Nucleus accumbens (tissue), 56 donors: Measurements from ENCODE around the gene UFSP1.
"Not testable (repeated sequence)": the region's sequence is repeated elsewhere in the genome, so short reads cannot be mapped to it uniquely, and the experiment has no call there.

Source experiments
- DNase-seq, 56 donors: peaks; one replicate each; lab custom pipeline; 2025; lab: John Stamatoyannopoulos, UW

The UFSP1 gene

GRCh38 chr7:100865372-100865911 is 24.1 kb downstream of the UFSP1 start:
- DNase-seq = peak in 18 of 56 donors; percentile 12 to 53 (median 34)

DNA sequence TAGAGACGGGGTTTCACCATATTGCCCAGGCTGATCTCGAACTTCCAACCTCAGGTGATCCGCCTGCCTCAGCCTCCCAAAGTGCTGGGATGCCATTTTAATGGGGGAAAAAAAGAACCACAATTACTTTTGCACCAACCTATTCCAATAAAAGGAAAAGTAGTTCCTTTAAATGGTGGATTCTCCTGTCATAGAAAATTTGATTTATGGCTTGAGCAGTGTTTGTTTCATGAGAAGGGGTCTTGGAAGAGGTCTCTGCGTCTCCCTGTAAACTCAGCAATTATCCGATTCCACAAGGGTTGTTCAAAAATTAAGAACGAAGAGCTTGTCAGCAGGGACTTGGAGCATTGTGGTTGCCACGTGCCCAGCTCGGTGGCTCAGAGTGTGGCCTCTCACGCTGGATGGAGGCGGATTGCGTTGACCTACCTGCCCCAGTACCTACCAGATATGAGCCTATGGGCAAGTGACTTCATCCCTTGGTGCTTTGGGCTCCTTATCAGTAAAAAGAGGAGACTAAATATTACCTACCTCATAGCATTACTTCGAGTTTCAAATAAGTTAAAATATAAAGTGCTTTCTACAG is 25.2 kb downstream of the UFSP1 start:
- no peak for DNase-seq

GRCh38 chr7:100863406-100863950 is 26.0 kb downstream of the UFSP1 start:
- peak in 5 of 56 donors; percentile 8 to 51 (median 34) for DNase-seq

DNA sequence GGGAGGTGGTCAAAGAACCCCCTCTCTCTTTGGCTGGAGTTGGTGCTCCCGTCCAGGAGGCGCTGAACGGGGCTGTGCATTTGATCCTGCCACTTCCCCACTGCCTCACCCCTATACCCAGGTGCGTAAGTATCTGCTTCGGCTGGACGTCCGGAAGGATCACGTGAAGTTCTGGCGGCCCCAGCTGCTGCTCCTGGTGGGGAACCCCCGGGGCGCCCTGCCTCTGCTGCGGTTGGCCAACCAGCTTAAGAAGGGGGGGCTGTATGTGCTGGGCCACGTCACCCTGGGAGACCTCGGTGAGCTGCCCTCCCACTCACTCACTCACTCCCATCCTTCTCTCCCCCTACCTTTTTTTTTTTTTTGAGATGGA is 27.9 kb downstream of the UFSP1 start:
- no peak for DNase-seq

DNA sequence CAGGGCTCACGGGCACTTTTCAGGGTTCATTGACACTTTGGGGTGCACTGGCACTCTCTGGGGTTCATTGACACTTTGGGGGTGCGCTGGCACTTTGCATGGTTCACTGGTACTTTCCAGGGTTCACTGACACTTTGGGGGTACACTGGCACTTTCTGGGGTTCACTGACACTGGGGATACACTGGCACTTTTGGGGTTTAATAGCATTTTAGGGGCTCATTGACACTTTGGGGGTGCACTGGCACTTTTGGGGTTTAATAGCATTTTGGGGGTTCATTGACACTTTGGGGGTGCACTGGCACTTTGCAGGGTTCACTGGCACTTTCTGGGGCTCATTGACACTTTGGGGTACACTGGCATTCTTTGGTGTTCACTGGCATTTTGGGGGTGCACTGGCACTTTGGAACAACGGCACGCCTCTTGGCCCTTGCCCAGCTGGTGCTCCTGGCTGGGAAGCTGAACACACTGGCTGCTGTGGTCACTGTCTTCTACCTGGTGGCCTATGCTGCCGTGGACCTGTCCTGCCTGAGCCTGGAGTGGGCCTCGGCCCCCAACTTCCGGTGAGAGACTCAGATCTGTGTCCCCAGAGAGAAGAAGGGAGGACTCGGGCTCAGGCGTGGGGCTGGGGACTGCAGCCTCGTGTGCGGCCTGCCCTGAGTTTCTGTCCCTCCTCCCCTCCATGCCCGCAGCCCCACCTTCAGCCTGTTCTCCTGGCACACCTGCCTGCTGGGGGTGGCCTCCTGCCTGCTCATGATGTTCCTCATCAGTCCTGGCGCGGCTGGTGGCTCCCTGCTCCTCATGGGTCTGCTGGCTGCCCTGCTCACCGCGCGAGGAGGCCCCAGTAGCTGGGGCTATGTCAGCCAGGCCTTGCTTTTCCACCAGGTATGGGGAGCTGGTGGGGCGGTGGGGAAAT is 28.6 kb downstream of the UFSP1 start:
- DNase-seq = no peak

GRCh38 chr7:100859856-100860255 is 29.7 kb downstream of the UFSP1 start:
- DNase-seq = no peak

DNA sequence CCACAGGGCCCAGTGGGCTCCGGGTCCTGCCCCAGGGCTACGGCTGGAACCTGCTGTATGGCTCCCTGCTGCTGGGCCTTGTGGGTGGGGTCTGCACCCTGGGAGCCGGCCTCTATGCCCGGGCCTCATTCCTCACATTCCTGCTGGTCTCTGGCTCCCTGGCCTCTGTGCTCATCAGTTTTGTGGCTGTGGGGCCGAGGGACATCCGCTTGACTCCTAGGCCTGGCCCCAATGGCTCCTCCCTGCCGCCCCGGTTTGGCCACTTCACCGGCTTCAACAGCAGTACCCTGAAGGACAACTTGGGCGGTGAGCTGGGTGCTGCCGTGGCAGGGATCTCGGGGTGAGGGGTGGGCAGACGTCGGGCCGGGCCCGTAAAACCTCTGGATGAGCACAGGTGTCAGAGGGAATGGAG is 32.6 kb downstream of the UFSP1 start:
- DNase-seq = no peak

DNA sequence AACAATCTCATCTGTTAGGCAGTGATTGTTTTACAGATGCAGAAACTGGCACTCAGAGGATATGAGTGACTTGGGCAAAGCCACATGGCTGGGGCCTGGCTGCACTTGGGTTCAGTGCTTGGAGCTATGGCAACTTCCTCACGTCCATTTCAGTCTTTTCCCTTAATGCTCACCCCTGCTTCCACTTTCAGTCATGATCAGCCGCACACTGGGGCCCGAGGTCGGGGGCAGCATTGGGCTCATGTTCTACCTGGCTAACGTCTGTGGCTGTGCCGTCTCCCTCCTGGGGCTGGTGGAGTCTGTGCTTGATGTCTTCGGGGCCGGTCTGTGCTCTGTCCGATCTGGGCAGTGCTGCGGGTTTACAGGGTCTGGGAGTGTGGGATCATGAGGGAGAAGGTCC is 34.0 kb downstream of the UFSP1 start:
- DNase-seq = no peak

- not testable (repeated sequence) for DNase-seq
Measured at GRCh38 chr7:100854899-100855298, 34.6 kb downstream of the UFSP1 start.

GRCh38 chr7:100854146-100854895 is 35.2 kb downstream of the UFSP1 start:
- no peak for DNase-seq

DNA sequence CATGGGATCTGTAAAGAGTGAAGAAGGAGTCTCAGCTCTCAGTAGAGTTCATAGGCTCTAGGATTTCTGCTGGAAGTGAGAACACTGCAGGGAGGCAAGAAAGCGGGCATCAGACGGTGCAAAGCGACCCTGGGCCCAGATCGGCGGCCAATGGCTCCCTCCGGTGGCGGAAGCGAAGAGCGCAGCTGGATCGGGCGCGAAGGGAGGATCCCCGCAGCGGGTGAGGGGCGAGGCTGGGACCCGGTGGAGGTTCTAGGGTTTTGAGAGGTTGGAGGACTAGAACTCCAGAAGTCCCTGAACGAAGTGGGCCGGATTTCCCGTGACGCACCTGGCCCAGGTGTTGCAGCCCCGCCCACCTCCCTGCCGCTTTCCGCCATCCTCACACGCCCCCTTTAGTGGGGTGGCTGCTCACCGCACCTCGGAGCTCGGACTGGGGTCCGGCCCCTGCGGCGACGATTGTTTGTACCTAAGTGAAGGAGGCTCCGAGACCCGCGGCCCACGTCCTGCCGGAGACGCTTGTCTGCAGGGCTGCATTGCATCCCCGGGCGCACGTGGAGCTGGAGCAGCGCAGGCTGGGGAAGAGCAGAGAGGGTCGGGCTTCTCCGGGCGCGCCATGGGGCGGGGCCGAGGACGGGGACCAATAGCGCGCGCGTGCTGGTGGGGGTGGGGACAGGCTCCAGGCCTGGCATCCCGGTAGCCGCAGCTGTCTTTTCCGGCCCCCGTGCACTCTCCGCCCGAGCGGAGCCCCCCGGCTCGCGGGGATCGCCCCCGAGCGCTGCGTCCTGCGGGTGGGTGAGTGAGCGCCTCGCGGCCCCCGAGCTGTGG is 37.3 kb downstream of the UFSP1 start, which contains the start of gene SLC12A9:
Gene SLC12A9, plus strand, starts transcription at position 666 of the 825 bp plus-strand sequence. CDS start 1,485 bp downstream, outside the sequence.
- DNase-seq = peak in 55 of 56 donors; percentile 42 to 92 (median 81)

GRCh38 chr7:100847360-100847759 is 42.2 kb downstream of the UFSP1 start:
- DNase-seq = no peak

DNA sequence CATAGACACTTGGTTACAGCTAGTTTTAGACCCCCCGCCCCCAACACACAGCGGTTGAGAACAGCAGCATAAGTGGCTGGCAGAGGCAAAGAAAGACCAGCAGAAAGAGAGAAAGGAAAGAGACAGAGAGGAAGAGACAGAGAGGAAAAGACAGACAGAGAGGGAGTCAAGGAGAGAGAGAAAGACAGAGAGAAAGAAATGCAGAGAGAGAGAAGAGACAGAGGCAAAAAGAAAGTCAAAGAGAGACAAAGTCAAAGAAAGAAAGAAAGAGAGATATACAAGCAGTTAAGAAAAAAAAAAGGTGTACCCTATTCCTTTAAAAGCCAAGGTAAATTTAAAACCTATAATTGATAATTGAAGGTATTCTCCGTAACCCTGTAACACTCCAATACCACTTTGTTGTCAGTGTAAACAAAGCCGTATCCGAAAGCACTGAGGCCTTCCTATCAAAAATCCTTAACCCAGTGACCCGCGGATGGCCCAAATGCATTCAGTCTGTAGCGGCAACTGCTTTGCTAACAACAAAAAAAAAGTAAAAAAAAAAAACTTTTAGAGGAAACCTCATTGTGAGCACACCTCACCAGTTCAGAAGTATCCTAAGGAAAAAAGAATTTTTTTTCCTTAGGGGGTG is 48.9 kb downstream of the UFSP1 start:
- DNase-seq = no peak

DNA sequence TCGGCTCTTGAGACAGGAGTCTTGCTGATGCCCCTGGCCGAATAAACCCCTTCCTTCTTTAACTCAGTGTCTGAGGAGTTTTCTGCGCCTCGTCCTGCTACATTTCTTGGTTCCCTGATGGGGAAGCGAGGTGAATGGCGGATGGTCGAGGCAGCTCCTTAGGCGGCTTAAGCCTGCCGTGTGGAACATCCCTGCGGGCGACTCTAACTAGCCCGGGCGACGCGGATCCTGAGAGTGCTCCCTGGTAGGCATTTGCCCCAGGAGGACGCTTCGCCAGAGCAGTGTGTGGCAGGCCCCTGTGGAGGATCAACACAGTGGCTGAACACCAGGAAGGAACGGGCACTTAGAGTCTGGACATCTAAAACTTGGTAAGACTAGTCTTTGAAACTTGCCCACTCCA is 50.2 kb downstream of the UFSP1 start:
- no peak for DNase-seq
